ENCODE measurements around the gene C5orf63. TPM values are rescaled to one million over a fixed set of nuclear protein-coding genes. Genes with fewer than 3 reads are reported as not detected.

C5orf63 gene
- polyA plus RNA-seq, 1 donor from 2014 or later, result not detected

GRCh38 chr5:127089191-127089590, 15.9 kb upstream of the C5orf63 start:
- Histone ChIP-seq H3K9me2 (ENCODE audit: insufficient read depth, low read length) (no peaks in the 10 kb centered on the region), H4K20me1 (ENCODE audit: insufficient read depth) (no peaks in the 10 kb centered on the region), H3K36me3 (ENCODE audit: insufficient read depth, low read length) (no peaks in the 10 kb centered on the region), H3K9me3 (ENCODE audit: low read length) (no peaks in the 10 kb centered on the region), H3K27me3 (ENCODE audit: insufficient read depth, low read depth, low read length) (no peaks in the 10 kb centered on the region), H3F3A (ENCODE audit: insufficient read depth, low read length, poor library complexity, severe bottlenecking) (no peaks in the 10 kb centered on the region), H2AFZ (ENCODE audit: low read depth, low read length) (no peak overlapping the region), H3K9ac (ENCODE audit: low read length) (no peak overlapping the region), H3K4me3 (ENCODE audit: low read length) (no peak overlapping the region), H3K4me2 (ENCODE audit: low read length) (no peak overlapping the region), H3K27ac (ENCODE audit: low read length) (no peak overlapping the region), H3K79me2 (replicated peaks; ENCODE audit: insufficient read depth, low read length) (no peaks in the 10 kb centered on the region)
- TF ChIP-seq, protein P1, sequence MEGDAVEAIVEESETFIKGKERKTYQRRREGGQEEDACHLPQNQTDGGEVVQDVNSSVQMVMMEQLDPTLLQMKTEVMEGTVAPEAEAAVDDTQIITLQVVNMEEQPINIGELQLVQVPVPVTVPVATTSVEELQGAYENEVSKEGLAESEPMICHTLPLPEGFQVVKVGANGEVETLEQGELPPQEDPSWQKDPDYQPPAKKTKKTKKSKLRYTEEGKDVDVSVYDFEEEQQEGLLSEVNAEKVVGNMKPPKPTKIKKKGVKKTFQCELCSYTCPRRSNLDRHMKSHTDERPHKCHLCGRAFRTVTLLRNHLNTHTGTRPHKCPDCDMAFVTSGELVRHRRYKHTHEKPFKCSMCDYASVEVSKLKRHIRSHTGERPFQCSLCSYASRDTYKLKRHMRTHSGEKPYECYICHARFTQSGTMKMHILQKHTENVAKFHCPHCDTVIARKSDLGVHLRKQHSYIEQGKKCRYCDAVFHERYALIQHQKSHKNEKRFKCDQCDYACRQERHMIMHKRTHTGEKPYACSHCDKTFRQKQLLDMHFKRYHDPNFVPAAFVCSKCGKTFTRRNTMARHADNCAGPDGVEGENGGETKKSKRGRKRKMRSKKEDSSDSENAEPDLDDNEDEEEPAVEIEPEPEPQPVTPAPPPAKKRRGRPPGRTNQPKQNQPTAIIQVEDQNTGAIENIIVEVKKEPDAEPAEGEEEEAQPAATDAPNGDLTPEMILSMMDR (IDR thresholded peaks at IDR 0.05; ENCODE audit: poor library complexity, severe bottlenecking), result no peak
- TF ChIP-seq TAF1 (IDR thresholded peaks at IDR 0.05; ENCODE audit: low read depth) (no peak), MXI1 (conservative IDR thresholded peaks at IDR 0.05; ENCODE audit: poor library complexity, severe bottlenecking) (no peak), EZH2 (IDR thresholded peaks at IDR 0.05; ENCODE audit: borderline replicate concordance, insufficient read depth, low read length, poor library complexity, severe bottlenecking) (no peak), SMC3 (conservative IDR thresholded peaks at IDR 0.05; ENCODE audit: poor library complexity) (no peak), RAD21 (conservative IDR thresholded peaks at IDR 0.05) (no peak), EP300 (conservative IDR thresholded peaks at IDR 0.05; ENCODE audit: poor library complexity, severe bottlenecking) (no peak), POLR2AphosphoS5 (IDR thresholded peaks at IDR 0.05) (no peak)
- TF ChIP-seq, protein P2, sequence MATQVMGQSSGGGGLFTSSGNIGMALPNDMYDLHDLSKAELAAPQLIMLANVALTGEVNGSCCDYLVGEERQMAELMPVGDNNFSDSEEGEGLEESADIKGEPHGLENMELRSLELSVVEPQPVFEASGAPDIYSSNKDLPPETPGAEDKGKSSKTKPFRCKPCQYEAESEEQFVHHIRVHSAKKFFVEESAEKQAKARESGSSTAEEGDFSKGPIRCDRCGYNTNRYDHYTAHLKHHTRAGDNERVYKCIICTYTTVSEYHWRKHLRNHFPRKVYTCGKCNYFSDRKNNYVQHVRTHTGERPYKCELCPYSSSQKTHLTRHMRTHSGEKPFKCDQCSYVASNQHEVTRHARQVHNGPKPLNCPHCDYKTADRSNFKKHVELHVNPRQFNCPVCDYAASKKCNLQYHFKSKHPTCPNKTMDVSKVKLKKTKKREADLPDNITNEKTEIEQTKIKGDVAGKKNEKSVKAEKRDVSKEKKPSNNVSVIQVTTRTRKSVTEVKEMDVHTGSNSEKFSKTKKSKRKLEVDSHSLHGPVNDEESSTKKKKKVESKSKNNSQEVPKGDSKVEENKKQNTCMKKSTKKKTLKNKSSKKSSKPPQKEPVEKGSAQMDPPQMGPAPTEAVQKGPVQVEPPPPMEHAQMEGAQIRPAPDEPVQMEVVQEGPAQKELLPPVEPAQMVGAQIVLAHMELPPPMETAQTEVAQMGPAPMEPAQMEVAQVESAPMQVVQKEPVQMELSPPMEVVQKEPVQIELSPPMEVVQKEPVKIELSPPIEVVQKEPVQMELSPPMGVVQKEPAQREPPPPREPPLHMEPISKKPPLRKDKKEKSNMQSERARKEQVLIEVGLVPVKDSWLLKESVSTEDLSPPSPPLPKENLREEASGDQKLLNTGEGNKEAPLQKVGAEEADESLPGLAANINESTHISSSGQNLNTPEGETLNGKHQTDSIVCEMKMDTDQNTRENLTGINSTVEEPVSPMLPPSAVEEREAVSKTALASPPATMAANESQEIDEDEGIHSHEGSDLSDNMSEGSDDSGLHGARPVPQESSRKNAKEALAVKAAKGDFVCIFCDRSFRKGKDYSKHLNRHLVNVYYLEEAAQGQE (IDR thresholded peaks at IDR 0.05; ENCODE audit: borderline replicate concordance), result no peak

- Histone ChIP-seq H4K20me1 (ENCODE audit: insufficient read depth) (no peaks in the 10 kb centered on the region), H3F3A (ENCODE audit: insufficient read depth, low read length, poor library complexity, severe bottlenecking) (no peaks in the 10 kb centered on the region), H3K4me2 (ENCODE audit: low read length) (no peak overlapping the region), H3K79me2 (replicated peaks; ENCODE audit: insufficient read depth, low read length) (no peaks in the 10 kb centered on the region), H3K9ac (ENCODE audit: low read length) (no peak overlapping the region), H3K9me3 (ENCODE audit: low read length) (no peaks in the 10 kb centered on the region), H3K9me2 (ENCODE audit: insufficient read depth, low read length) (no peaks in the 10 kb centered on the region), H2AFZ (ENCODE audit: low read depth, low read length) (no peak overlapping the region), H3K4me3 (ENCODE audit: low read length) (no peak overlapping the region), H3K27ac (ENCODE audit: low read length) (no peak overlapping the region), H3K27me3 (ENCODE audit: insufficient read depth, low read depth, low read length) (no peaks in the 10 kb centered on the region), H3K36me3 (ENCODE audit: insufficient read depth, low read length) (no peaks in the 10 kb centered on the region)
- TF ChIP-seq, protein P1 (IDR thresholded peaks at IDR 0.05; ENCODE audit: poor library complexity, severe bottlenecking), result no peak
- TF ChIP-seq TAF1 (IDR thresholded peaks at IDR 0.05; ENCODE audit: low read depth), result no peak
- TF ChIP-seq RAD21 (conservative IDR thresholded peaks at IDR 0.05), result no peak
Observed at GRCh38 chr5:127088251-127088650, 14.9 kb upstream of the C5orf63 start.
